A673 (cell line): ENCODE measurements around the gene TNFRSF12A.

ENCODE experiments used
- EZH2 ChIP-seq: fragments of 200-600 bp; sonication (generic); IDR thresholded peaks from 2 replicates; pipeline ENCODE4 v1.6.1; 2017; ENCODE audit warnings: borderline replicate concordance, low read depth, mild to moderate bottlenecking, mixed read lengths, antibody characterized with exemption, low read length; ENCODE audit not compliant: poor library complexity, severe bottlenecking
- TF ChIP-seq, protein P1 (sequence below): fragments of 300-800, 200-600 bp; sonication (generic); conservative IDR thresholded peaks from 2 replicates; pipeline ENCODE4 v1.5.1; 2017; ENCODE audit warnings: low read depth, mild to moderate bottlenecking, antibody characterized with exemption, low read length, moderate library complexity, mixed read lengths

DNA sequence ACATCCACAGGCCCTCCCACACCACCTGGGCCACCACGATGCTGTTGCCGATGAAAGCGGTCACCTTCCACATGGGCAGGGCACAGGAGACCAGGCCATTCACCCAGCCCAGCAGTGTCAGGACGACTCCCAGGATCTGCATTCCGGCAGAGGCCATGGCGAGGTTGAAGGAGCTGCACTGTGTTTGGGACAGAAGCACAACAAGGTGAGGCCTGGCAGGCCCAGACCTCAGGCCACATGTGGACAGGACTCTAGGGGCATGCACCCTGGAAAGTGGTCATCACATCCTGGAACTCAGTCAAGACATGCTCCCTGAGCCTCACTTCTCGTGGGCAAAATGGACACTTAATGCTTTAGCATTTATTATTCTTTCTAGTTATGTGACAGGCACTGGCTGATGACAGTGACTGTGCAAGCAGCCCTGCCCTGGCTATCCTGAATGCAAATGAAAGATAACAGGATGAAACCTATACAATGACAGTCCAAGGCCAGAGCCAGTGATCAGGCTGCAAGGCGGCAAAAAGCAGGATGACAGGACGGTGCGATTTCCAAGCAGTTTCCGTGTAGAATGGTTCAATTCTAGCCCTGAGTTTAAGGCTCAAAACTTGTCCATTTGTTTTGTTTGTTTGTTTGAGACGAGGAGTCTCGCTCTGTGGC lies 4.2 kb upstream of the TNFRSF12A start:
- TF ChIP-seq, protein P1, sequence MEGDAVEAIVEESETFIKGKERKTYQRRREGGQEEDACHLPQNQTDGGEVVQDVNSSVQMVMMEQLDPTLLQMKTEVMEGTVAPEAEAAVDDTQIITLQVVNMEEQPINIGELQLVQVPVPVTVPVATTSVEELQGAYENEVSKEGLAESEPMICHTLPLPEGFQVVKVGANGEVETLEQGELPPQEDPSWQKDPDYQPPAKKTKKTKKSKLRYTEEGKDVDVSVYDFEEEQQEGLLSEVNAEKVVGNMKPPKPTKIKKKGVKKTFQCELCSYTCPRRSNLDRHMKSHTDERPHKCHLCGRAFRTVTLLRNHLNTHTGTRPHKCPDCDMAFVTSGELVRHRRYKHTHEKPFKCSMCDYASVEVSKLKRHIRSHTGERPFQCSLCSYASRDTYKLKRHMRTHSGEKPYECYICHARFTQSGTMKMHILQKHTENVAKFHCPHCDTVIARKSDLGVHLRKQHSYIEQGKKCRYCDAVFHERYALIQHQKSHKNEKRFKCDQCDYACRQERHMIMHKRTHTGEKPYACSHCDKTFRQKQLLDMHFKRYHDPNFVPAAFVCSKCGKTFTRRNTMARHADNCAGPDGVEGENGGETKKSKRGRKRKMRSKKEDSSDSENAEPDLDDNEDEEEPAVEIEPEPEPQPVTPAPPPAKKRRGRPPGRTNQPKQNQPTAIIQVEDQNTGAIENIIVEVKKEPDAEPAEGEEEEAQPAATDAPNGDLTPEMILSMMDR, result no peak
- no peak for TF ChIP-seq EZH2
